ENCODE measurements around the gene EXOC6B.

The EXOC6B gene

GRCh38 chr2:72827966-72828646 is 2.3 kb upstream of the EXOC6B start:
- Histone ChIP-seq H2AFZ (ENCODE audit: low read length) (no peak overlapping the region), H3K9ac (ENCODE audit: low read length) (no peak overlapping the region), H3F3A (ENCODE audit: insufficient read depth, low read length) (no peaks in the 10 kb centered on the region), H3K36me3 (replicated peaks; ENCODE audit: insufficient read depth, low read length) (no peaks in the 10 kb centered on the region), H3K27ac (ENCODE audit: low read length) (no peak overlapping the region), H3K4me2 (ENCODE audit: low read depth, low read length) (no peak overlapping the region), H3K27me3 (replicated peaks; ENCODE audit: insufficient read depth, low read length) (no peaks in the 10 kb centered on the region), H3K4me1 (ENCODE audit: low read length) (peaks cover 37% of the 10 kb centered on the region), H4K20me1 (ENCODE audit: insufficient read depth, low read length) (no peaks in the 10 kb centered on the region), H3K4me3 (ENCODE audit: low read length) (no peak overlapping the region), H3K9me3 (replicated peaks; ENCODE audit: insufficient read depth, low read length) (no peaks in the 10 kb centered on the region), H3K79me2 (ENCODE audit: low read length) (no peaks in the 10 kb centered on the region), H3K9me2 (replicated peaks; ENCODE audit: insufficient read depth, low read length) (no peaks in the 10 kb centered on the region)
- DNase-seq, result no peak
- TF ChIP-seq EZH2phosphoT487 (IDR thresholded peaks at IDR 0.05; ENCODE audit: low read length) (no peak), CTCF (IDR thresholded peaks at IDR 0.05; ENCODE audit: low read length) (no peak), EZH2 (optimal IDR thresholded peaks at IDR 0.05; ENCODE audit: low read depth, low read length) (no peak)

GRCh38 chr2:72827487-72827886 is 1.7 kb upstream of the EXOC6B start:
- Histone ChIP-seq H3K27me3 (replicated peaks; ENCODE audit: insufficient read depth, low read length) (no peaks in the 10 kb centered on the region), H3K4me1 (ENCODE audit: low read length) (peaks cover 37% of the 10 kb centered on the region), H3K9me2 (replicated peaks; ENCODE audit: insufficient read depth, low read length) (no peaks in the 10 kb centered on the region), H3K4me3 (ENCODE audit: low read length) (no peak overlapping the region), H2AFZ (ENCODE audit: low read length) (no peak overlapping the region), H3K9me3 (replicated peaks; ENCODE audit: insufficient read depth, low read length) (no peaks in the 10 kb centered on the region), H3K4me2 (ENCODE audit: low read depth, low read length) (no peak overlapping the region), H3F3A (ENCODE audit: insufficient read depth, low read length) (no peaks in the 10 kb centered on the region), H3K9ac (ENCODE audit: low read length) (no peak overlapping the region), H3K79me2 (ENCODE audit: low read length) (no peaks in the 10 kb centered on the region), H4K20me1 (ENCODE audit: insufficient read depth, low read length) (no peaks in the 10 kb centered on the region), H3K27ac (ENCODE audit: low read length) (no peak overlapping the region), H3K36me3 (replicated peaks; ENCODE audit: insufficient read depth, low read length) (no peaks in the 10 kb centered on the region)
- no peak for DNase-seq
- TF ChIP-seq EZH2 (optimal IDR thresholded peaks at IDR 0.05; ENCODE audit: low read depth, low read length) (no peak), EZH2phosphoT487 (IDR thresholded peaks at IDR 0.05; ENCODE audit: low read length) (no peak), CTCF (IDR thresholded peaks at IDR 0.05; ENCODE audit: low read length) (no peak)

- no peaks in the 10 kb centered on the region for H3K27me3 ChIP-seq (replicated peaks; ENCODE audit: insufficient read depth, low read length)
- H3K79me2 ChIP-seq (ENCODE audit: low read length), result no peaks in the 10 kb centered on the region
- TF ChIP-seq EZH2phosphoT487 (IDR thresholded peaks at IDR 0.05; ENCODE audit: low read length) (no peak), CTCF (IDR thresholded peaks at IDR 0.05; ENCODE audit: low read length) (no peak), EZH2 (optimal IDR thresholded peaks at IDR 0.05; ENCODE audit: low read depth, low read length) (no peak)
- H3K4me3 ChIP-seq (ENCODE audit: low read length), result peak overlapping the region; percentile 81
- H3K9me3 ChIP-seq (replicated peaks; ENCODE audit: insufficient read depth, low read length), result no peaks in the 10 kb centered on the region
- no peaks in the 10 kb centered on the region for H3K9me2 ChIP-seq (replicated peaks; ENCODE audit: insufficient read depth, low read length)
- DNase-seq, result no peak
- peak overlapping the region; percentile 74 for H2AFZ ChIP-seq (ENCODE audit: low read length)
- H4K20me1 ChIP-seq (ENCODE audit: insufficient read depth, low read length), result no peaks in the 10 kb centered on the region
- H3K9ac ChIP-seq (ENCODE audit: low read length), result no peak overlapping the region; the same call in 1 of the 2 replicates
- no peaks in the 10 kb centered on the region for H3F3A ChIP-seq (ENCODE audit: insufficient read depth, low read length)
- H3K36me3 ChIP-seq (replicated peaks; ENCODE audit: insufficient read depth, low read length), result no peaks in the 10 kb centered on the region
- H3K4me1 ChIP-seq (ENCODE audit: low read length), result peaks cover 35% of the 10 kb centered on the region
- peak overlapping the region; percentile 64 for H3K4me2 ChIP-seq (ENCODE audit: low read depth, low read length)
- H3K27ac ChIP-seq (ENCODE audit: low read length), result no peak overlapping the region
Measured at GRCh38 chr2:72826156-72826477, 284 bp upstream of the EXOC6B start.

Measured in MM.1S (cell line).